ENCODE results near the gene FAM110A.

FAM110A gene

DNA sequence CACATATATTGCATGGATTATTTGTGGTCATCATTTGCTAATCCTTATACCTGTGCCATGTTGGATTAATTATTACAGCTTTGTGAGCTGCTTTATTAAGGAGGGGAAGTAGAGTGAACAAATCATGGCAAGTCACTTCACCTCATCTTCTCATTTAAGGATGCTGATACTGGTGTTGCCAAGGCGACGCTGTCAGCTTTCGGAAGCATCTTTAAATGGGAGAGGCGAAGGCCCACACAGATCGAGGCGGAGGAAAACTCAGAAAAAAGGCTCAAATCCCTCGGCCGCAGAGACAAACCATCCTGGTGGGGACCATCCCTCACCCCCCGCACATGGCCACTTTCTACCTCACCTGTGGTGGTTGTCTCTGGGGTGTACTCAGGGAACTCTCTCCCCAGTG is 34.8 kb downstream of the FAM110A start:
- TF ChIP-seq CTCF (IDR thresholded peaks at IDR 0.05; ENCODE audit: extremely low read depth, insufficient read depth, missing control alignments), result no peak
- in situ Hi-C loops (cut with MboI; ENCODE audit: low pct_unique_long_range_greater_than_20kb, low sequenced_read_pairs, unreplicated experiment), result no loop called here
- DNase-seq (ENCODE audit: low spot score), result no peak

DNA sequence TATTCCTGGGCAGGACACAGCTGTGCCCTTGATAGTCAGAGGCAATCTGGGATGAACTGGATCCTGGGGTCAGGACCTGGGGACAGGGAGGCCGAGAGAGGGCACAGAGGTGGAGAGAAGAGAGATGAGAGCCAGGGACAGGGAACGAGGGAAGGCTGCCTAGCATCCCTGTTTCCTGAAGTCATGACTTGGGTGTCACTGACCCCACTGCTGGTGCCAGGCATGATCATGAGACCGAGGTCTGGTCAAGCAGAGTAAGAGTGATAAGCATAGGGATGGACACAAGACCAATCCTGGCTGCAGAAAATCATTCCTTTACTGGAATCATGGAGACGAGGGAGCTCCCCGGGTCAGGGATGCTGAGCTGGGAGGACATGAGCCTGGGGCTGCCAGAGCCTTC is 36.1 kb downstream of the FAM110A start:
- DNase-seq (ENCODE audit: low spot score), result no peak
- in situ Hi-C loops (cut with MboI; ENCODE audit: low pct_unique_long_range_greater_than_20kb, low sequenced_read_pairs, unreplicated experiment), result no loop called here
- no peak for TF ChIP-seq CTCF (IDR thresholded peaks at IDR 0.05; ENCODE audit: extremely low read depth, insufficient read depth, missing control alignments)

DNA sequence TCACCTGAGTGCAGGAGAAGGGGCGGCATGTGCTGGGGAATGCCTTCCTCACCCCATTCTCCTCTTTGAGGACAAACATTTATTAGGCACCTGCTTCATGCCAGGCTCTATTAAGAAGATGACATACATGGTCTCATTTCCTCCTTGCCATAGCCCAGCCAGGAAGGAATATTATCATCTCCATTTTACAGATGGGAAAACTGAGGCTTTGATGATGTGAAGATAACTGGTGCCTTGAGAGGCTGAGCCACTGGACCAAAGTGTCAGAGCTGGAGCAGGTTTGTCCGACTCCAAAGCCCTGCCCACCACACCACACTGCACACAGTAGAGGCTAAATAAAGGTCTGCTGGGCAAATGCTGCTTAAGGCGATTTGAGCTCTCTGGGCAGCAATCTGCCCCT is 37.2 kb downstream of the FAM110A start:
- no peak for TF ChIP-seq CTCF (IDR thresholded peaks at IDR 0.05; ENCODE audit: extremely low read depth, insufficient read depth, missing control alignments)
- in situ Hi-C loops (cut with MboI; ENCODE audit: low pct_unique_long_range_greater_than_20kb, low sequenced_read_pairs, unreplicated experiment), result no loop called here
- no peak for DNase-seq (ENCODE audit: low spot score)

GRCh38 chr20:871436-871835 is 37.9 kb downstream of the FAM110A start:
- TF ChIP-seq CTCF (IDR thresholded peaks at IDR 0.05; ENCODE audit: extremely low read depth, insufficient read depth, missing control alignments), result no peak
- in situ Hi-C loops (cut with MboI; ENCODE audit: low pct_unique_long_range_greater_than_20kb, low sequenced_read_pairs, unreplicated experiment), result no loop called here
- no peak for DNase-seq (ENCODE audit: low spot score)

GRCh38 chr20:871948-872347 is 38.4 kb downstream of the FAM110A start:
- in situ Hi-C loops (cut with MboI; ENCODE audit: low pct_unique_long_range_greater_than_20kb, low sequenced_read_pairs, unreplicated experiment), result no loop called here
- no peak for DNase-seq (ENCODE audit: low spot score)
- TF ChIP-seq CTCF (IDR thresholded peaks at IDR 0.05; ENCODE audit: extremely low read depth, insufficient read depth, missing control alignments), result no peak

DNA sequence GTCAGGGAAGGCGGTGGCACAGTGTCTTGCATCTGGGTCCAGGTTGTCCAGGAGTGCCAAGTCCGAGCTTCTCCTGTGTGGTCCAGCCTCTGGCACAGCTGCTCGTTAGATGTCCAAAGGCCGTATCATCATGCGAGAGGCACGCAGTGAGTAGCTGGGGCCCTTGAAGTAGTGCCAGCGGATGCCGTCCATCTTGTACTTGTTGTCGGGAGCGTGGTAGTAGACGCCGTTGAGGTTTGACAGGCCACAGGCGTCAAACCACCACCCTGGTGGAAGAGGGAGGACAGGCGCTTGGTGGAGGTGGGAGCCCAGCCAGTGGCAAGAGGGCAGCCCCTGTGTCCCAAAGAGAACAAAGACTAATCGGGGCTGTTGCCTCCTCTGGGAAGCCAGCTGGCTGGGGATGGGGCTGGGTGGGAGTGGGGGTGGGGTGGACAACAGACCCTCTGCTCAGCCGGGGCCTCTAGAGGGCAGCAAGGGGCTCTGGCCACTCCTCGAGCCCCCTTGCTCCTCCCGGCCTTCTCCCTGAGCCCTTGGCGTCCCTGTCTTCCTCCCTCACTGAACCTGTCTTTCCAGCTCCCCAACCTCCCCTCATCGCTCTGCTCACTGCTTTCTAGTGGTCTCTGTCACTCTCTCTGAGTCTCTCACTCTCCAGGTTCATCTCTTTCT is 39.5 kb downstream of the FAM110A start:
- no peak for DNase-seq (ENCODE audit: low spot score)
- TF ChIP-seq CTCF (IDR thresholded peaks at IDR 0.05; ENCODE audit: extremely low read depth, insufficient read depth, missing control alignments), result no peak
- in situ Hi-C loops (cut with MboI; ENCODE audit: low pct_unique_long_range_greater_than_20kb, low sequenced_read_pairs, unreplicated experiment), result no loop called here
